Measurements from ENCODE around the gene TGM2. TPM values are rescaled to one million over a fixed set of nuclear protein-coding genes. Genes with fewer than 3 reads are reported as not detected.
"Not testable (repeated sequence)": the region's sequence is repeated elsewhere in the genome, so short reads cannot be mapped to it uniquely, and the experiment has no call there.

TGM2 gene
- total RNA-seq, 1 donor from 2014 or later, result 529 TPM

GRCh38 chr20:38108438-38108985, 56.6 kb downstream of the TGM2 start:
- no peaks in the 10 kb centered on the region for H3K27me3 ChIP-seq
- peak overlapping the region; percentile 86 to 88 for H3K27ac ChIP-seq
- H3K9me3 ChIP-seq, result no peaks in the 10 kb centered on the region
- H3K4me1 ChIP-seq, result peaks cover 12 to 43% of the 10 kb centered on the region in 2 donors
- no peaks in the 10 kb centered on the region for H3K36me3 ChIP-seq
- no peak for DNase-seq (ENCODE audit: low spot score in 2 of 2)
- TF ChIP-seq CTCF (IDR thresholded peaks at IDR 0.05), result no peak
- intact Hi-C loops (cut with DNase I), result loop anchor here (2.0 kb wide), 1 partner anchor 58 kb away; no protein-coding TSS in a partner anchor
- H3K4me3 ChIP-seq, result no peak overlapping the region

- not testable (repeated sequence) for H3K9me3 ChIP-seq; H3K4me3 ChIP-seq; DNase-seq (ENCODE audit: low spot score in 2 of 2); H3K27me3 ChIP-seq; H3K36me3 ChIP-seq
- peak overlapping the region; percentile 86 to 88 for H3K27ac ChIP-seq
- H3K4me1 ChIP-seq, result peaks cover 12 to 43% of the 10 kb centered on the region in 2 donors
- intact Hi-C loops (cut with DNase I), result loop anchor here (2.0 kb wide), 1 partner anchor 59 kb away; no protein-coding TSS in a partner anchor
These were observed 57.2 kb downstream of the TGM2 start for GRCh38 chr20:38107916-38108315.

DNA sequence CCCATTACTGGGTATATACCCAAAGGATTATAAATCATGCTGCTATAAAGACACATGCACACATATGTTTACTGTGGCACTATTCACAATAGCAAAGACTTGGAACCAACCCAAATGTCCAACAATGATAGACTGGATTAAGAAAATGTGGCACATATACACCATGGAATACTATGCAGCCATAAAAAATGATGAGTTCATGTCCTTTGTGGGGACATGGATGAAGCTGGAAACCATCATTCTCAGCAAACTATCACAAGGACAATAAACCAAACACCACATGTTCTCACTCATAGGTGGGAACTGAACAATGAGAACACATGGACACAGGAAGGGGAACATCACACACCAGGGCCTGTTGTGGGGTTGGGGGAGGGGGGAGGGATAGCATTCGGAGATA, 57.7 kb downstream of the TGM2 start:
- peaks cover 12 to 44% of the 10 kb centered on the region in 2 donors for H3K4me1 ChIP-seq
- intact Hi-C loops (cut with DNase I); DNase-seq (ENCODE audit: low spot score in 2 of 2); H3K4me3 ChIP-seq; H3K36me3 ChIP-seq; H3K9me3 ChIP-seq; H3K27me3 ChIP-seq; H3K27ac ChIP-seq: not testable (repeated sequence)

GRCh38 chr20:38106461-38106860, 58.6 kb downstream of the TGM2 start:
- TF ChIP-seq CTCF (IDR thresholded peaks at IDR 0.05), result no peak
- H3K27ac ChIP-seq, result no peak overlapping the region
- intact Hi-C loops (cut with DNase I), result no loop called here
- H3K27me3 ChIP-seq, result no peaks in the 10 kb centered on the region
- H3K36me3 ChIP-seq, result no peaks in the 10 kb centered on the region
- H3K9me3 ChIP-seq, result no peaks in the 10 kb centered on the region
- peaks cover 12 to 38% of the 10 kb centered on the region in 2 donors for H3K4me1 ChIP-seq
- DNase-seq (ENCODE audit: low spot score in 2 of 2), result no peak
- H3K4me3 ChIP-seq, result no peak overlapping the region

DNA sequence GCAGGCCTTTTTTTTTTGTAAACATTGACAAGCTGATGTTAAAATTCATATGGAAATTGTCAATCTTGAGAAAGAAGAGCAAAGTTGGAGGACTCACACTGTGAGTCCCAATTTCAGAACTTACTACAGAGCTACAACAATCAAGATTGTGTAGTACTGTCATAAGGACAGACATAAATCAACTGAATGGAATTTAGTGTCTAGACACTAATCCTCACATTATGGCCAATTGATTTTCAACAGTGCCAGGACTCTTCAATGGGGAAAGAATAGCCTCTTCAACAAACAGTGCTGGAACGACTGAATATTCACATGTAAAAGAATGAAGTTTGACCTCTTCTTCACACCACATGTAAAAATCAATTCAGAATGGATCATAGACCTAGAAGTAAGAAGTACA, 60.8 kb downstream of the TGM2 start:
- no peak for DNase-seq (ENCODE audit: low spot score in 2 of 2)
- H3K9me3 ChIP-seq, result peaks cover 0 to 5% of the 10 kb centered on the region in 2 donors
- H3K27me3 ChIP-seq, result no peaks in the 10 kb centered on the region
- intact Hi-C loops (cut with DNase I), result no loop called here
- no peak overlapping the region for H3K4me3 ChIP-seq
- no peak for TF ChIP-seq CTCF (IDR thresholded peaks at IDR 0.05)
- H3K4me1 ChIP-seq, result peaks cover 7 to 22% of the 10 kb centered on the region in 2 donors
- H3K27ac ChIP-seq, result no peak overlapping the region
- H3K36me3 ChIP-seq, result no peaks in the 10 kb centered on the region

GRCh38 chr20:38102206-38102605, 62.9 kb downstream of the TGM2 start:
- H3K4me3 ChIP-seq; DNase-seq (ENCODE audit: low spot score in 2 of 2); H3K36me3 ChIP-seq; H3K9me3 ChIP-seq; intact Hi-C loops (cut with DNase I); H3K27me3 ChIP-seq: not testable (repeated sequence)
- Histone ChIP-seq H3K27ac (peak overlapping the region; percentile 67 to 78), H3K4me1 (peaks cover 3 to 11% of the 10 kb centered on the region in 2 donors)

GRCh38 chr20:38098952-38099351, 66.1 kb downstream of the TGM2 start:
- Histone ChIP-seq H3K27me3 (no peaks in the 10 kb centered on the region), H3K36me3 (no peaks in the 10 kb centered on the region), H3K9me3 (peaks cover 0 to 5% of the 10 kb centered on the region in 2 donors), H3K4me1 (peaks cover 11 to 25% of the 10 kb centered on the region in 2 donors), H3K27ac (peak overlapping the region; percentile 67 to 78), H3K4me3 (no peak overlapping the region)
- TF ChIP-seq CTCF (IDR thresholded peaks at IDR 0.05), result no peak
- DNase-seq (ENCODE audit: low spot score in 2 of 2), result no peak
- intact Hi-C loops (cut with DNase I), result no loop called here

All from ascending aorta (tissue), 2 donors.